ENCODE measurements around the gene CFAP46. TPM values are rescaled to one million over a fixed set of nuclear protein-coding genes. Genes with fewer than 3 reads are reported as not detected.

CFAP46 gene
- total RNA-seq, 4 donors from 2014 or later = 0.29 to 9.0 (median 2.7) TPM

- intact Hi-C loops (cut with DNase I; ENCODE audit: low total_unique reads) = no loop called here
- Histone ChIP-seq H3K36me3 (no peaks in the 10 kb centered on the region), H3K27ac (no peak overlapping the region), H3K27me3 (no peaks in the 10 kb centered on the region), H3K4me3 (no peak overlapping the region), H3K9me3 (no peaks in the 10 kb centered on the region), H3K4me1 (no peaks in the 10 kb centered on the region)
- TF ChIP-seq, protein P1, sequence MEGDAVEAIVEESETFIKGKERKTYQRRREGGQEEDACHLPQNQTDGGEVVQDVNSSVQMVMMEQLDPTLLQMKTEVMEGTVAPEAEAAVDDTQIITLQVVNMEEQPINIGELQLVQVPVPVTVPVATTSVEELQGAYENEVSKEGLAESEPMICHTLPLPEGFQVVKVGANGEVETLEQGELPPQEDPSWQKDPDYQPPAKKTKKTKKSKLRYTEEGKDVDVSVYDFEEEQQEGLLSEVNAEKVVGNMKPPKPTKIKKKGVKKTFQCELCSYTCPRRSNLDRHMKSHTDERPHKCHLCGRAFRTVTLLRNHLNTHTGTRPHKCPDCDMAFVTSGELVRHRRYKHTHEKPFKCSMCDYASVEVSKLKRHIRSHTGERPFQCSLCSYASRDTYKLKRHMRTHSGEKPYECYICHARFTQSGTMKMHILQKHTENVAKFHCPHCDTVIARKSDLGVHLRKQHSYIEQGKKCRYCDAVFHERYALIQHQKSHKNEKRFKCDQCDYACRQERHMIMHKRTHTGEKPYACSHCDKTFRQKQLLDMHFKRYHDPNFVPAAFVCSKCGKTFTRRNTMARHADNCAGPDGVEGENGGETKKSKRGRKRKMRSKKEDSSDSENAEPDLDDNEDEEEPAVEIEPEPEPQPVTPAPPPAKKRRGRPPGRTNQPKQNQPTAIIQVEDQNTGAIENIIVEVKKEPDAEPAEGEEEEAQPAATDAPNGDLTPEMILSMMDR (IDR thresholded peaks at IDR 0.05) = no peak
- no peak for TF ChIP-seq POLR2A (IDR thresholded peaks at IDR 0.05)
- DNase-seq = no peak
Measured at GRCh38 chr10:132910901-132911785, 31.2 kb downstream of the CFAP46 start.

DNA sequence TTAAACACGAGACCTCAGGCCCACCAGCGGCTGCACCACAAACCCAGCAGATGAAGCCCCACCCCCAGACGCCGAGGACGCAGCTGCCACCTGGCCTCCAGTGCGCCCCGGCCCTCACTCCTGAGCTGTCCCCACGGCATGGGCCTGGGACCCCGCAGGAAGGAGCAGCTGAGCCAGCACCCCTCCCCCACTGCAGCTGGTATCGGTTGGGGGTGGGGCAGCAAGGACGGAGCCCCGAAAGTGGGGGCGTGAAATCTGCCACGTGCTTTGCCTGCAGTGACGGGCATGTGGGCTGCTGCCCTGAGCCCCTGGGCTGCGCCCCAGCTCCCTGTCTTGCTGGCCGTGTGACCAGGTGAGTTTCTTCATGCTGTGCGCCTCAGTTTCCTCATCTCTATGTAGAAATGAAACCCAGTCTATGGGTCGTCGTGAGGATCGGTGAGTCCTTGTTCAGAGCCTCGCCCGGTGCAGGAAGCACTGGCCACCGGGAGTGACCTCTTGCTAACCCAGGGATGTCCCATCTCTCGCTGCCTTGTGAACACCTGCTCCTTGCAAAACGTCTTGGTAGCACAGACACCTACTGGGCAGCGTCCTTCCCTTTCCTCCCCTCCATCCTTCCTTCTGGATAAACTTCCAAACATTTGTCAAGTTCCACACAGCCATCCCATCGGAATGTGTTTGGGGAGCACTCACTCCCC is 32.0 kb downstream of the CFAP46 start:
- H3K4me3 ChIP-seq = no peak overlapping the region
- TF ChIP-seq, protein P1 (IDR thresholded peaks at IDR 0.05) = no peak
- TF ChIP-seq POLR2A (IDR thresholded peaks at IDR 0.05) = no peak
- H3K9me3 ChIP-seq = no peaks in the 10 kb centered on the region
- H3K4me1 ChIP-seq = no peaks in the 10 kb centered on the region
- intact Hi-C loops (cut with DNase I; ENCODE audit: low total_unique reads) = no loop called here
- no peaks in the 10 kb centered on the region for H3K36me3 ChIP-seq
- no peak overlapping the region for H3K27ac ChIP-seq
- H3K27me3 ChIP-seq = no peaks in the 10 kb centered on the region
- no peak for DNase-seq

DNA sequence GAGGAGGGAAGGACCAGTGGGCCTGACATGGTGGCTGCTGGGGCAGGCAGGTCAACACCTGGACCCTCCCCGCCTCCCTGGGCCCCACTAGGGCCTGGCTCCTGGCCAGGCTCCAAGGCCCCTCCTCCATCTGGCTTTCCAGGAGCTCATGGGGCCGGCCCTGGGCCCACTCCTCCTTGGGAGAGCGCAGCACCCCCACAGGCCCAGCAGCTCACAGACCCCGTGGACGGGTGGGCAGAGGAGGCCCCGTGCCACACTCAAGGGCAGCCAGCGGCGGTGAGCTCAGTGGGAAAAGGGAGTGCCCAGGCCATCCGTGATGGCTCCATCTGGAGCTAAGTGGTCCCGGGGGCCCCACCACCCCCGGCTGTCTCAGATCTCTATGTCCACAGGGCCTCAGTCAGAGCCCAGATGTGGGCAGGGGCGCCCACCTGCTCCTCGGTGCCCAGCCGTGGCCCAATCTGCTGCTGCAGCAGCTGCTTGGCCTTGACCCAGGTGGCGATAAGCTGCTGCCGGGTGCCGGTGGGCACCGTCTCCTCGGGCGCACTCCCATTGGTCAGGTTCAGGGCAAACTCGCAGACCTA is 32.8 kb downstream of the CFAP46 start:
- intact Hi-C loops (cut with DNase I; ENCODE audit: low total_unique reads) = no loop called here
- no peak overlapping the region for H3K4me3 ChIP-seq

GRCh38 chr10:132908621-132909295 is 33.6 kb downstream of the CFAP46 start:
- Histone ChIP-seq H3K27ac (no peak overlapping the region), H3K4me3 (no peak overlapping the region), H3K4me1 (no peaks in the 10 kb centered on the region), H3K9me3 (no peaks in the 10 kb centered on the region), H3K36me3 (no peaks in the 10 kb centered on the region), H3K27me3 (no peaks in the 10 kb centered on the region)
- DNase-seq = no peak
- TF ChIP-seq, protein P1 (IDR thresholded peaks at IDR 0.05) = no peak
- no peak for TF ChIP-seq POLR2A (IDR thresholded peaks at IDR 0.05)
- intact Hi-C loops (cut with DNase I; ENCODE audit: low total_unique reads) = no loop called here

More for the DNA sequence above, 32.8 kb downstream of the CFAP46 start:
- Histone ChIP-seq H3K4me1 (no peaks in the 10 kb centered on the region), H3K36me3 (no peaks in the 10 kb centered on the region), H3K27me3 (no peaks in the 10 kb centered on the region), H3K27ac (no peak overlapping the region), H3K9me3 (no peaks in the 10 kb centered on the region)
- no peak for DNase-seq
- TF ChIP-seq, protein P1 (IDR thresholded peaks at IDR 0.05) = no peak
- no peak for TF ChIP-seq POLR2A (IDR thresholded peaks at IDR 0.05)

Measured in uterus (tissue), 4 donors.